ENCODE results near the gene LHFPL5.

The LHFPL5 gene

GRCh38 chr6:35782424-35782823, 22.7 kb upstream of the LHFPL5 start:
- TF ChIP-seq ZNF274 (IDR thresholded peaks at IDR 0.05; ENCODE audit: low read depth, low read length) = no peak
- H3K4me3 ChIP-seq (ENCODE audit: low read length) = no peak overlapping the region

- no peak overlapping the region for H3K4me3 ChIP-seq (ENCODE audit: low read length)
- TF ChIP-seq ZNF274 (IDR thresholded peaks at IDR 0.05; ENCODE audit: low read depth, low read length) = no peak
These were observed 21.0 kb upstream of the LHFPL5 start for GRCh38 chr6:35784200-35784599.

GRCh38 chr6:35786272-35786671, 18.9 kb upstream of the LHFPL5 start:
- TF ChIP-seq ZNF274 (IDR thresholded peaks at IDR 0.05; ENCODE audit: low read depth, low read length) = no peak

GRCh38 chr6:35786810-35787209, 18.3 kb upstream of the LHFPL5 start:
- H3K4me3 ChIP-seq (ENCODE audit: low read length) = no peak overlapping the region
- no peak for TF ChIP-seq ZNF274 (IDR thresholded peaks at IDR 0.05; ENCODE audit: low read depth, low read length)

More at GRCh38 chr6:35786272-35786671, 18.9 kb upstream of the LHFPL5 start:
- no peak overlapping the region for H3K4me3 ChIP-seq (ENCODE audit: low read length)

GRCh38 chr6:35787266-35788218, 17.6 kb upstream of the LHFPL5 start:
- TF ChIP-seq ZNF274 (IDR thresholded peaks at IDR 0.05; ENCODE audit: low read depth, low read length) = no peak
- no peak overlapping the region for H3K4me3 ChIP-seq (ENCODE audit: low read length)

GRCh38 chr6:35788423-35788982, 16.6 kb upstream of the LHFPL5 start:
- H3K4me3 ChIP-seq (ENCODE audit: low read length) = no peak overlapping the region
- no peak for TF ChIP-seq ZNF274 (IDR thresholded peaks at IDR 0.05; ENCODE audit: low read depth, low read length)

- no peak overlapping the region for H3K4me3 ChIP-seq (ENCODE audit: low read length)
- TF ChIP-seq ZNF274 (IDR thresholded peaks at IDR 0.05; ENCODE audit: low read depth, low read length) = no peak
These were observed 14.5 kb upstream of the LHFPL5 start for GRCh38 chr6:35790683-35791082.

- TF ChIP-seq ZNF274 (IDR thresholded peaks at IDR 0.05; ENCODE audit: low read depth, low read length) = no peak
- no peak overlapping the region for H3K4me3 ChIP-seq (ENCODE audit: low read length)
These were observed 10.4 kb upstream of the LHFPL5 start for GRCh38 chr6:35794536-35795452.

GRCh38 chr6:35795453-35796071, 9.6 kb upstream of the LHFPL5 start:
- no peak overlapping the region for H3K4me3 ChIP-seq (ENCODE audit: low read length)
- TF ChIP-seq ZNF274 (IDR thresholded peaks at IDR 0.05; ENCODE audit: low read depth, low read length) = no peak

GRCh38 chr6:35796236-35796635, 8.9 kb upstream of the LHFPL5 start:
- TF ChIP-seq ZNF274 (IDR thresholded peaks at IDR 0.05; ENCODE audit: low read depth, low read length) = no peak
- no peak overlapping the region for H3K4me3 ChIP-seq (ENCODE audit: low read length)

GRCh38 chr6:35797837-35798526, 7.2 kb upstream of the LHFPL5 start:
- TF ChIP-seq ZNF274 (IDR thresholded peaks at IDR 0.05; ENCODE audit: low read depth, low read length) = no peak
- no peak overlapping the region for H3K4me3 ChIP-seq (ENCODE audit: low read length)

- no peak overlapping the region for H3K4me3 ChIP-seq (ENCODE audit: low read length)
- TF ChIP-seq ZNF274 (IDR thresholded peaks at IDR 0.05; ENCODE audit: low read depth, low read length) = no peak
These were observed 6.4 kb upstream of the LHFPL5 start for GRCh38 chr6:35798706-35799105.

GRCh38 chr6:35801148-35801547, 4.0 kb upstream of the LHFPL5 start:
- no peak overlapping the region for H3K4me3 ChIP-seq (ENCODE audit: low read length)
- TF ChIP-seq ZNF274 (IDR thresholded peaks at IDR 0.05; ENCODE audit: low read depth, low read length) = no peak
